ENCODE data around the gene CST9. TPM values are rescaled to one million over a fixed set of nuclear protein-coding genes. Genes with fewer than 3 reads are reported as not detected.
A peak's percentile ranks its signal among the peaks of the same experiment; 100 is the strongest.

CST9 gene
- total and polyA plus RNA-seq, 2 of the 13 experiments (the other 11 are each of a cell fraction or from before 2014, with no cell fraction given) = 0.07 TPM; not detected in 1

DNA sequence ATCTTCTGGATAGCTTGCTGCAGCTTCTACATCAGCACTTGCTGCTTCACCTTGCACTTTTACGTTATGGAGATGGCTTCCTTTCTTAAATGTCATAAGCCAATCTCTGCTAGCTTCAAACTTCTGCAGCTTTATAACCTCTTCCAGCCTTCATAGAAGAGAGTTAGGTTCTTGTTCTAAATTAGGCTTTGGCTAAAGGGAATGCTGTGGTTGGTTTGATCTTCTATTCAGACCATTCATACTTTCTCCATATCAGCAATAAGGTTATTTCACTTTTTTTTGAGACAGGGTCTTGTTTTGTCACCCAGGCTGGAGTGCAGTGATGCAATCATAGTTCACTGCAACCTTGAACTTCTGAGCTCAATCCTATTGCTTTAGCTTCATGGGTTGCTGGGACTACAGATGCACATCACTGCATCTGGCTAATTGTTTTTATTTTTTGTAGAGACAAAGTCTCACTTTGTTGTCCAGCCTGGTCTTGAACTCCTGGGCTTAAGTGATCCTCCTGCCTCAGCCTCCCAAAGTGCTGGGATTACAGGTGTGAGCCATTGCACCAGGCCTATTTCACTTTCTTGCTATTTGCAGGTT lies 44.2 kb upstream of the CST9 start (continued):
- TF ChIP-seq, protein P1, sequence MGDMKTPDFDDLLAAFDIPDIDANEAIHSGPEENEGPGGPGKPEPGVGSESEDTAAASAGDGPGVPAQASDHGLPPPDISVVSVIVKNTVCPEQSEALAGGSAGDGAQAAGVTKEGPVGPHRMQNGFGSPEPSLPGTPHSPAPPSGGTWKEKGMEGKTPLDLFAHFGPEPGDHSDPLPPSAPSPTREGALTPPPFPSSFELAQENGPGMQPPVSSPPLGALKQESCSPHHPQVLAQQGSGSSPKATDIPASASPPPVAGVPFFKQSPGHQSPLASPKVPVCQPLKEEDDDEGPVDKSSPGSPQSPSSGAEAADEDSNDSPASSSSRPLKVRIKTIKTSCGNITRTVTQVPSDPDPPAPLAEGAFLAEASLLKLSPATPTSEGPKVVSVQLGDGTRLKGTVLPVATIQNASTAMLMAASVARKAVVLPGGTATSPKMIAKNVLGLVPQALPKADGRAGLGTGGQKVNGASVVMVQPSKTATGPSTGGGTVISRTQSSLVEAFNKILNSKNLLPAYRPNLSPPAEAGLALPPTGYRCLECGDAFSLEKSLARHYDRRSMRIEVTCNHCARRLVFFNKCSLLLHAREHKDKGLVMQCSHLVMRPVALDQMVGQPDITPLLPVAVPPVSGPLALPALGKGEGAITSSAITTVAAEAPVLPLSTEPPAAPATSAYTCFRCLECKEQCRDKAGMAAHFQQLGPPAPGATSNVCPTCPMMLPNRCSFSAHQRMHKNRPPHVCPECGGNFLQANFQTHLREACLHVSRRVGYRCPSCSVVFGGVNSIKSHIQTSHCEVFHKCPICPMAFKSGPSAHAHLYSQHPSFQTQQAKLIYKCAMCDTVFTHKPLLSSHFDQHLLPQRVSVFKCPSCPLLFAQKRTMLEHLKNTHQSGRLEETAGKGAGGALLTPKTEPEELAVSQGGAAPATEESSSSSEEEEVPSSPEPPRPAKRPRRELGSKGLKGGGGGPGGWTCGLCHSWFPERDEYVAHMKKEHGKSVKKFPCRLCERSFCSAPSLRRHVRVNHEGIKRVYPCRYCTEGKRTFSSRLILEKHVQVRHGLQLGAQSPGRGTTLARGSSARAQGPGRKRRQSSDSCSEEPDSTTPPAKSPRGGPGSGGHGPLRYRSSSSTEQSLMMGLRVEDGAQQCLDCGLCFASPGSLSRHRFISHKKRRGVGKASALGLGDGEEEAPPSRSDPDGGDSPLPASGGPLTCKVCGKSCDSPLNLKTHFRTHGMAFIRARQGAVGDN (CRISPR knock-in tag; IDR thresholded peaks at IDR 0.05) = no peak
- TF ChIP-seq ZNF670 (CRISPR knock-in tag; IDR thresholded peaks at IDR 0.05; ENCODE audit: borderline replicate concordance) = no peak
- TF ChIP-seq PHF5A (CRISPR knock-in tag; IDR thresholded peaks at IDR 0.05; ENCODE audit: low read depth, unreplicated experiment) = no peak
- peak; percentile 47; the same call in 1 of the 2 replicates for TF ChIP-seq CBFB (CRISPR knock-in tag; IDR thresholded peaks at IDR 0.05)
- TF ChIP-seq GATAD2A (CRISPR knock-in tag; IDR thresholded peaks at IDR 0.05) = peak; percentile 85
- TF ChIP-seq, protein P2, sequence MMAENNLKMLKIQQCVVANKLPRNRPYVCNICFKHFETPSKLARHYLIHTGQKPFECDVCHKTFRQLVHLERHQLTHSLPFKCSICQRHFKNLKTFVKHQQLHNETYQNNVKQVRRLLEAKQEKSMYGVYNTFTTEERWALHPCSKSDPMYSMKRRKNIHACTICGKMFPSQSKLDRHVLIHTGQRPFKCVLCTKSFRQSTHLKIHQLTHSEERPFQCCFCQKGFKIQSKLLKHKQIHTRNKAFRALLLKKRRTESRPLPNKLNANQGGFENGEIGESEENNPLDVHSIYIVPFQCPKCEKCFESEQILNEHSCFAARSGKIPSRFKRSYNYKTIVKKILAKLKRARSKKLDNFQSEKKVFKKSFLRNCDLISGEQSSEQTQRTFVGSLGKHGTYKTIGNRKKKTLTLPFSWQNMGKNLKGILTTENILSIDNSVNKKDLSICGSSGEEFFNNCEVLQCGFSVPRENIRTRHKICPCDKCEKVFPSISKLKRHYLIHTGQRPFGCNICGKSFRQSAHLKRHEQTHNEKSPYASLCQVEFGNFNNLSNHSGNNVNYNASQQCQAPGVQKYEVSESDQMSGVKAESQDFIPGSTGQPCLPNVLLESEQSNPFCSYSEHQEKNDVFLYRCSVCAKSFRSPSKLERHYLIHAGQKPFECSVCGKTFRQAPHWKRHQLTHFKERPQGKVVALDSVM (CRISPR knock-in tag; IDR thresholded peaks at IDR 0.05) = peak; percentile 90
- TF ChIP-seq ZNF101 (CRISPR knock-in tag; IDR thresholded peaks at IDR 0.05; ENCODE audit: borderline replicate concordance, low read depth) = no peak
- TF ChIP-seq ZNF614 (CRISPR knock-in tag; IDR thresholded peaks at IDR 0.05; ENCODE audit: borderline replicate concordance) = 0 out of 2 replicates have a peak, but pooled peaks have one; percentile 64
- no peak for TF ChIP-seq HNRNPH1 (optimal IDR thresholded peaks at IDR 0.05; ENCODE audit: low read depth, low read length)
- no peak for TF ChIP-seq ZNF7 (CRISPR knock-in tag; IDR thresholded peaks at IDR 0.05)
- TF ChIP-seq ZNF138 (CRISPR knock-in tag; IDR thresholded peaks at IDR 0.05; ENCODE audit: low read depth) = no peak
- TF ChIP-seq SIX1 (CRISPR knock-in tag; IDR thresholded peaks at IDR 0.05; ENCODE audit: borderline replicate concordance) = 0 out of 2 replicates have a peak, but pooled peaks have one; percentile 10
- no peak for TF ChIP-seq SPEN (CRISPR knock-in tag; IDR thresholded peaks at IDR 0.05; ENCODE audit: low read depth)
- TF ChIP-seq ZBTB21 (CRISPR knock-in tag; IDR thresholded peaks at IDR 0.05) = 0 out of 2 replicates have a peak, but pooled peaks have one; percentile 56
- peak; percentile 63; the same call in 1 of the 2 replicates for TF ChIP-seq IRF2 (CRISPR knock-in tag; IDR thresholded peaks at IDR 0.05)
- TF ChIP-seq SMAD3 (CRISPR knock-in tag; IDR thresholded peaks at IDR 0.05) = 0 out of 2 replicates have a peak, but pooled peaks have one; percentile 51
- peak; percentile 97 for TF ChIP-seq CEBPB (IDR thresholded peaks at IDR 0.05; ENCODE audit: borderline replicate concordance, low read depth, low read length)
- TF ChIP-seq GTF3A (CRISPR knock-in tag; conservative IDR thresholded peaks at IDR 0.05) = no peak
- TF ChIP-seq, protein P3, sequence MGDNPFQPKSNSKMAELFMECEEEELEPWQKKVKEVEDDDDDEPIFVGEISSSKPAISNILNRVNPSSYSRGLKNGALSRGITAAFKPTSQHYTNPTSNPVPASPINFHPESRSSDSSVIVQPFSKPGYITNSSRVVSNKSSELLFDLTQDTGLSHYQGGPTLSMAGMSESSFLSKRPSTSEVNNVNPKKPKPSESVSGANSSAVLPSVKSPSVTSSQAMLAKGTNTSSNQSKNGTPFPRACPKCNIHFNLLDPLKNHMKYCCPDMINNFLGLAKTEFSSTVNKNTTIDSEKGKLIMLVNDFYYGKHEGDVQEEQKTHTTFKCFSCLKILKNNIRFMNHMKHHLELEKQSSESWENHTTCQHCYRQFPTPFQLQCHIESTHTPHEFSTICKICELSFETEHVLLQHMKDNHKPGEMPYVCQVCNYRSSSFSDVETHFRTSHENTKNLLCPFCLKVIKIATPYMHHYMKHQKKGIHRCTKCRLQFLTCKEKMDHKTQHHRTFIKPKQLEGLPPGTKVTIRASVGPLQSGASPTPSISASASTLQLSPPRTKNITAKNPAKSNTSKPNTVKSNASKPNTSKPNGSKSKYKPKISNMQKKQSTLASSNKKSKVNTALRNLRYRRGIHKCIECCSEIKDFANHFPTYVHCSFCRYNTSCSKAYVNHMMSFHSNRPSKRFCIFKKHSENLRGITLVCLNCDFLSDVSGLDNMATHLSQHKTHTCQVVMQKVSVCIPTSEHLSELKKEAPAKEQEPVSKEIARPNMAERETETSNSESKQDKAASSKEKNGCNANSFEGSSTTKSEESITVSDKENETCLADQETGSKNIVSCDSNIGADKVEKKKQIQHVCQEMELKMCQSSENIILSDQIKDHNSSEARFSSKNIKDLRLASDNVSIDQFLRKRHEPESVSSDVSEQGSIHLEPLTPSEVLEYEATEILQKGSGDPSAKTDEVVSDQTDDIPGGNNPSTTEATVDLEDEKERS (CRISPR knock-in tag; IDR thresholded peaks at IDR 0.05) = peak; percentile 54; the same call in 1 of the 2 replicates
- TF ChIP-seq FOXO1 (CRISPR knock-in tag; IDR thresholded peaks at IDR 0.05) = peak; percentile 80
- TF ChIP-seq HMG20A (CRISPR knock-in tag; IDR thresholded peaks at IDR 0.05; ENCODE audit: borderline replicate concordance) = peak; percentile 68
- peak; percentile 76; the same call in 1 of the 2 replicates for TF ChIP-seq ZNF354B (CRISPR knock-in tag; IDR thresholded peaks at IDR 0.05)

Measured in HepG2 (cell line).